Stomach (tissue), 4 donors: ENCODE results near the gene POLR3K.

Experiments
- CTCF ChIP-seq, 7 experiments: fragments of 450-650 bp in 4 of 7; fragments of 200-600 bp in 3 of 7; sonication (generic) in 3 of 7; IDR thresholded peaks; one replicate each; pipeline ENCODE4 v1.5.1; 2016 to 2019; ENCODE audit warnings: antibody characterized with exemption in 7 of 7, control low read depth in 2 of 7, mild to moderate bottlenecking in 1 of 7
- POLR2A ChIP-seq, 4 donors: fragments of 450-650 bp; IDR thresholded peaks; one replicate each; pipeline ENCODE4 v1.6.1; 2016; ENCODE audit warnings: antibody characterized with exemption in 4 of 4, control low read depth in 2 of 4, mild to moderate bottlenecking in 1 of 4, moderate library complexity in 1 of 4
- POLR2AphosphoS5 ChIP-seq, 3 donors: sonication (generic); formaldehyde crosslinking; IDR thresholded peaks; one replicate each; pipeline ENCODE4 v1.6.1; 2016; ENCODE audit warnings: antibody characterized with exemption in 3 of 3

DNA sequence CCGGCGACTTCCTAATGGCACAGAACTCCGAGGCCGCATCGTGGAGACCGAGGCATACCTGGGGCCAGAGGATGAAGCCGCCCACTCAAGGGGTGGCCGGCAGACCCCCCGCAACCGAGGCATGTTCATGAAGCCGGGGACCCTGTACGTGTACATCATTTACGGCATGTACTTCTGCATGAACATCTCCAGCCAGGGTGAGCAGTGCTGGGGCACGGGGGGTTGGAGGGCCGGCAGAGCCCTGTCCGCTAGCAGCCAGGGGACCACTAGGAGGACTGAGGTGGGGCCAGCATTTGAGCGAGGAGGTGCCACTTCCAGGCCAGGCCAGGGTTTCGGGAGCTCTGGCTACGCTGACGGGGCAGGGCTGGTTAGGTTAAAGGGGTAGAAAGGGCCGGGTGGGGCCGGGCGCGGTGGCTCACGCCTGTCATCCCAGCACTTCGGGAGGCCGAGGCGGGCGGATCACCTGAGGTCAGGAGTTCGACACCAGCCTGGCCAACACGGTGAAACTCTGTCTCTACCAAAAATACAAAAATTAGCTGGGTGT is 29.7 kb upstream of the POLR3K start:
- TF ChIP-seq CTCF (IDR thresholded peaks at IDR 0.05), result no peak
- no peak for TF ChIP-seq POLR2A (IDR thresholded peaks at IDR 0.05)
- TF ChIP-seq POLR2AphosphoS5 (IDR thresholded peaks at IDR 0.05), result no peak
